CD4-positive, alpha-beta T cell treated with Interleukin-4 for 4 hours (primary cell): ENCODE results near the gene SDF4.

Experiments used
- DNase-seq: peaks from one replicate; pipeline ENCODE4 v3.0.0-alpha.2; 2020

SDF4 gene

GRCh38 chr1:1226566-1227362 is 5.0 kb downstream of the SDF4 start:
- no peak for DNase-seq

DNA sequence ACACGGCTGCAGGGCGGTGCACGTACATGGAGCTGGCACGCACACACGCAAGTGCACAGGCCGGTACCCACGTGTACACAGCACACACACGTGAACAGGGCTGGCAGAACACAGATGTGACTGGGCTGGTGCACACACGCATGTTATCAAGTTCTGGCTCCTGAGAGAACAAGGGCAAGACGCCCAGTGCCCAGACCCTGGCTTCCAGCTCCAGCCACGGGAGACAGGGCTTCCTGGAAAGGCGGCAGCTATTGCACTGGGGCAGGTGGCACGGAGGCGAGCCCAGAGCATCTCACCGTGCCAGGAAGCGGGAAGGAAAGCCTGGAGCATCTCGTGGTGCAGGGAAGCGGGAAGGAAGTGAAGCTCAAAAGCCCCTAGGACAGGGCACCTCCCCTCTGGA is 5.9 kb downstream of the SDF4 start:
- no peak for DNase-seq

DNA sequence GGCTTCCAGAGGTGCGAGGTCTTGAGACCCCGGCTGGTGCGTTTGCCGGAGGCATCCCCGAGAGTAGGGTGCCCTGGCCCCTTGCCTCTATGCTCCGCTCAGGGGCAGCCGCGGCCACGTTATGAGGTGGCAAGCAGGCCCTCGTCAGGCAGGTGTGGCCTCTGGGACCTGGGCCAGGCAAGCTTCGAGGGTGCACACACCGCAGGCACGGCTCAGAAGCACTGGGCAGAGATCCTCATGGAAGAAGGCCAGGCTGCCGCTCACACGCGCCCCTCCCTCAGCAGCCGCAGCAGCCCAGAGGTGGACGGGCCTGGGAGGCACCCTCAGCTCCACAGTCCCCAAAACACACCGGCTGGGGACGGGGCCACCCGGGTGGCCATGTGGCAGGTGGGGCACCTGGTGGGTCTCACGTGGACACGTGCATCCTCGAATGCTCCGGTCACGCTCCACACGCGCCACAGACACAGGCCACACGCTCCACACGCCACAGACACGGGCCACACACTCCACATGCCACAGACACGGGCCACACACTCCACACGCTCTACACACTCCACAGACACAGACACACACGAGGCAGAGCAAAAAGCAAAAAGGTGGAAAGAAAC is 6.5 kb downstream of the SDF4 start:
- DNase-seq: no peak

- no peak for DNase-seq
Observed at GRCh38 chr1:1223891-1224290, 7.9 kb downstream of the SDF4 start.

DNA sequence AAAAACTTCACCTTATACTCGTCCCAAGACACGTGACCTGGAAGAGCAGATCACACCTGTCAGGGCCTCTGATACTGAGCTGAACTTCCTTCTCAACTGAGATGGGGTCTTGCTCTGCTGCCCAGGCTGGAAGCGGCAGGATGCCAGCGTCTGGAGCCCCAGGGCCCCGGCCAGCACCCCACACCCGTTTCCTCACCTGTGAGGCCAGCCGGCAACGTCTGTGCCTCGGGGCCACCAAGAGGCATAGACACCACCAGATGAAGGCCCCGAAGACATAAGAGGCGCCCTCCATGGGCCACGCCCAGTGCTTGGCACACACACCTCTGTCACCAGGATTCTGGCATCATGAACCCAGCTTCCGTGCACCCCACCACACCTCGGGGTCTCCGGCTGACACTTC is 8.5 kb downstream of the SDF4 start:
- no peak for DNase-seq

GRCh38 chr1:1222575-1223225 is 9.1 kb downstream of the SDF4 start:
- no peak for DNase-seq

GRCh38 chr1:1221887-1222574 is 9.8 kb downstream of the SDF4 start:
- no peak for DNase-seq

DNA sequence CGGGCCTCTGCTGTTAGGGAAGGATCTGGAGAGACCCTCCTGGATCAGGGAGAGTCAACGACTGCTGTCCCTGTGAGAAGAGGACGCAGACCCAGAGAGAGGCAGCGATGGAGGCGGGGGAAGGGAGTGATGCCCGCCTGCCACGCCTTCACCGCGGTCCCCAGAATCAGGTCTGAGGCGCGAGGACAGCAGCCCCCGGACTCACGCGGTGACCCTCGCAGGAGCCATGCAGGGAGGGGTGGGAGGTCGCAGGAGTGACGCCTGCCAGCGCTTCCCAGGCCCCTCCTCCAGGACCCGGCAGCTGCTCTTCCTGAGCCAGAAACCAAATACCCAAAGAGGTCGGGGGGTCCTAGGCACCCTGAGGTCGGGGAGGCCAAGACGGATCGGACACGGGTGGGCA is 11.6 kb downstream of the SDF4 start:
- DNase-seq: no peak

- DNase-seq: peak; percentile 49
Observed at GRCh38 chr1:1219341-1219740, 12.5 kb downstream of the SDF4 start.

- DNase-seq: no peak
Observed at GRCh38 chr1:1218524-1219200, 13.1 kb downstream of the SDF4 start.

- DNase-seq: peak; percentile 73
Observed at GRCh38 chr1:1217621-1218523, 13.9 kb downstream of the SDF4 start.

- peak; percentile 70 for DNase-seq
Observed at GRCh38 chr1:1216770-1217620, 14.8 kb downstream of the SDF4 start.

GRCh38 chr1:1215881-1216605 is 15.8 kb downstream of the SDF4 start:
- DNase-seq: no peak

GRCh38 chr1:1215080-1215676 is 16.6 kb downstream of the SDF4 start:
- DNase-seq: peak; percentile 39

DNA sequence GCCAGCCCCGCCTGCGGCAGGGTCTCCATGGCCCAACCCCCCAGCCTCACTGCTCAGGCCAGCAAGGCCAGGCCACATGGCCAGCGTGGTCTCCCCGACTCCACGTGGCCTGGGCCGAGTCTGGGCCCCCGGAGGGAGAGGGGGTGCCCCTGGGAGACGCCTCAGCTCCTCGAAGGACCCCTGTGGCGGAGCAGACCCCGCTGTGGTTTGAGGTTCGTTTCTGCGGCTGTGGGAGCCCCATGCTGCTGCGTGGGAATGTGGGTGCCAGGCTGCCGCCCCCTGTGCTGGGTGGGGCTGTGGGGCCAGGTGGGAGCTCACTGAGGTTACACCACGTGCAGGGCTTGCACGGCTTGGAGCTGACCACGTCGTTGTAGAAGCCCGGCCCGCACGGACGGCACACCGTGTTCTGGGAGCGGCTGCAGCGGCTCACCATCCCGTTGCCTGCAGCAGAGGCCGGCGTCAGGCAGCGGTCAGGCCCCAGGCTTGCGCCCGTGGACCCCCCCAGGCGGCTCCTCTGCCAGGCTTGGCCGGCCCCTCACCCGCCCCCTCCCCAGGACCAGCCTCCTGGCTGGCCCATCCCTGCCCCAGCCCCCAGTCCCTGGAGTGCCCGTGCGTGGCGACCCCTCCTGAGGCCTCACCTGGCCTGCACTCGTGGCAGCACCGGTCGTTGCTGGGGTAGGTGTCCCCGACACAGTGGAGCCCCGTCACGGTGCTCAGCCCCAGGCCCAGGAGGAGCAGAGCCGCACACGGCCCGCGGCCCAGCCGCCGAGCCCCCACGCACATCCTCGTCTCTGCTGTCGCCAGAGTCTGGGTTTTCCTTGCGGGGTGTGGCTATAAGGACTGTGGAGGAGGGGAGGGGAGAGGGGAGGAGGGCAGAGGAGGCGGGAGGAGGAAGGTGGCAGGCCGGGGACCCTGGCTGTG is 18.2 kb downstream of the SDF4 start, which contains the start of gene TNFRSF4:
TNFRSF4 (minus strand) TSS at position 809 of the 921 bp plus-strand sequence; CDS start at position 783, 26 bp downstream.
- peak; percentile 29 for DNase-seq

GRCh38 chr1:1212780-1213344 is 18.9 kb downstream of the SDF4 start:
- DNase-seq: peak; percentile 33

GRCh38 chr1:1211541-1212441 is 20.0 kb downstream of the SDF4 start:
- no peak for DNase-seq
